Panc1 (cell line): Measurements from ENCODE around the gene EPS8L1.
"Not testable (repeated sequence)": the region's sequence is repeated elsewhere in the genome, so short reads cannot be mapped to it uniquely, and the experiment has no call there.

Experiments used
- SIN3A ChIP-seq: IDR thresholded peaks from 2 replicates; pipeline ENCODE4 v1.6.1; 2012; ENCODE audit warnings: low read depth, mild to moderate bottlenecking, low read length, moderate library complexity, borderline replicate concordance; ENCODE audit not compliant: insufficient read depth
- TCF7L2 ChIP-seq: IDR thresholded peaks from 2 replicates; pipeline ENCODE4 v1.6.1; 2011; ENCODE audit warnings: mild to moderate bottlenecking, low read depth, low read length, inconsistent platforms
- TF ChIP-seq, protein P1 (sequence below): fragments of 450-650 bp; IDR thresholded peaks from 2 replicates; pipeline ENCODE4 v1.5.1; 2017; ENCODE audit warnings: mild to moderate bottlenecking

DNA sequence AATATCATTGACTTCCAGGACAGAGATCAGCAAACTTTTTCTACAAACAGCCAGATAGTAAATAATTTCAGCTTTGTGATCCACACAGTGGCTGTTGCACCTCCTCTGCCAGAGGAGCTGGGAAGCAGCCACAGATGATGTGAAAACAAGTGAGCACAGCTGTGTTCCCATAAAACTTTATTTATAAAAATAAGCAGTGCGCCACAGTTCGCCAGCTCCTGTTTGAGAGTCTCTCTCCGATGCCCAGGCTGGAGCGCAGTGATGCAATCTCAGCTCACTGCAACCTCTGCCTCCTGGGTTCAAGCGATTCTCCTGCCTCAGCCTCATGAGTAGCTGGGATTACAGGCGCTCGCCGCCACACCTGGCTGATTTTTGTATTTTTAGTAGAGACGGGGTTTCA lies 10.2 kb upstream of the EPS8L1 start:
- TF ChIP-seq, protein P1, sequence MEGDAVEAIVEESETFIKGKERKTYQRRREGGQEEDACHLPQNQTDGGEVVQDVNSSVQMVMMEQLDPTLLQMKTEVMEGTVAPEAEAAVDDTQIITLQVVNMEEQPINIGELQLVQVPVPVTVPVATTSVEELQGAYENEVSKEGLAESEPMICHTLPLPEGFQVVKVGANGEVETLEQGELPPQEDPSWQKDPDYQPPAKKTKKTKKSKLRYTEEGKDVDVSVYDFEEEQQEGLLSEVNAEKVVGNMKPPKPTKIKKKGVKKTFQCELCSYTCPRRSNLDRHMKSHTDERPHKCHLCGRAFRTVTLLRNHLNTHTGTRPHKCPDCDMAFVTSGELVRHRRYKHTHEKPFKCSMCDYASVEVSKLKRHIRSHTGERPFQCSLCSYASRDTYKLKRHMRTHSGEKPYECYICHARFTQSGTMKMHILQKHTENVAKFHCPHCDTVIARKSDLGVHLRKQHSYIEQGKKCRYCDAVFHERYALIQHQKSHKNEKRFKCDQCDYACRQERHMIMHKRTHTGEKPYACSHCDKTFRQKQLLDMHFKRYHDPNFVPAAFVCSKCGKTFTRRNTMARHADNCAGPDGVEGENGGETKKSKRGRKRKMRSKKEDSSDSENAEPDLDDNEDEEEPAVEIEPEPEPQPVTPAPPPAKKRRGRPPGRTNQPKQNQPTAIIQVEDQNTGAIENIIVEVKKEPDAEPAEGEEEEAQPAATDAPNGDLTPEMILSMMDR: not testable (repeated sequence)
- not testable (repeated sequence) for TF ChIP-seq SIN3A, TCF7L2
